Mesenteric fat pad (tissue), 1 donor: Measurements from ENCODE around the gene NFAT5. TPM values are rescaled to one million over a fixed set of nuclear protein-coding genes. Genes with fewer than 3 reads are reported as not detected.

ENCODE experiments used
- DNase-seq: peaks from one replicate; pipeline ENCODE4 v3.0.0-alpha.2; 2020; ENCODE audit warnings: low spot score
- total RNA-seq: library from RNA; stranded (reverse); fragmentation: NEBNext Ultra II Directional; extraction: Animal tissue kit (Norgen Biotek cat#: 25700); gene quantifications from one replicate; pipeline ENCODE4 v1.2.1, GENCODE V29; 2021
- donor health status: DM: yes; HTN: yes; CAD: no.

The NFAT5 gene
- total RNA-seq, 1 donor from 2014 or later = 48.3 TPM

GRCh38 chr16:69701452-69701851, 135.7 kb downstream of the NFAT5 start:
- DNase-seq = no peak

GRCh38 chr16:69701866-69702265, 136.1 kb downstream of the NFAT5 start:
- no peak for DNase-seq

- DNase-seq = no peak
Observed at GRCh38 chr16:69703638-69704037, 137.9 kb downstream of the NFAT5 start.

GRCh38 chr16:69706256-69706974, 140.6 kb downstream of the NFAT5 start:
- DNase-seq = no peak

GRCh38 chr16:69706975-69707340, 141.2 kb downstream of the NFAT5 start:
- no peak for DNase-seq

- DNase-seq = no peak
Observed at GRCh38 chr16:69707920-69708683, 142.3 kb downstream of the NFAT5 start.

GRCh38 chr16:69709456-69710084, 143.8 kb downstream of the NFAT5 start:
- DNase-seq = no peak

- DNase-seq = no peak
Observed at GRCh38 chr16:69711115-69711740, 145.5 kb downstream of the NFAT5 start.

- DNase-seq = no peak
Observed at GRCh38 chr16:69712277-69712676, 146.5 kb downstream of the NFAT5 start.

- peak; percentile 24 for DNase-seq
Observed at GRCh38 chr16:69712914-69713581, 147.3 kb downstream of the NFAT5 start.

GRCh38 chr16:69717066-69717465, 151.3 kb downstream of the NFAT5 start:
- peak; percentile 11 for DNase-seq

- DNase-seq = peak; percentile 43
Observed at GRCh38 chr16:69718111-69718764, 152.5 kb downstream of the NFAT5 start.

- DNase-seq = peak; percentile 45
Observed at GRCh38 chr16:69720822-69721430, 155.2 kb downstream of the NFAT5 start.

- DNase-seq = peak; percentile 24
Observed at GRCh38 chr16:69721441-69721957, 155.7 kb downstream of the NFAT5 start.

- DNase-seq = peak; percentile 33
Observed at GRCh38 chr16:69724414-69724873, 158.7 kb downstream of the NFAT5 start.

- no peak for DNase-seq
Observed at GRCh38 chr16:69724981-69725479, 159.3 kb downstream of the NFAT5 start.

- no peak for DNase-seq
Observed at GRCh38 chr16:69725480-69726312, 159.9 kb downstream of the NFAT5 start.

- DNase-seq = peak; percentile 95
Observed at GRCh38 chr16:69726313-69727060, 160.7 kb downstream of the NFAT5 start, which contains the start of gene NQO1. Gene NQO1, minus strand, starts transcription at chr16:69726560. Its CDS starts 121 bp downstream, at chr16:69726439.
